SH-SY5Y (cell line): ENCODE measurements around the gene CAMK1G.

ENCODE experiments used
- GATA2 ChIP-seq: IDR thresholded peaks from 2 replicates; pipeline ENCODE4 v1.6.1; 2011; ENCODE audit warnings: mild to moderate bottlenecking, low read depth, low read length
- GATA3 ChIP-seq: IDR thresholded peaks from 2 replicates; pipeline ENCODE4 v1.6.1; 2011; ENCODE audit warnings: low read depth, mild to moderate bottlenecking, low read length, moderate library complexity

- TF ChIP-seq GATA3 (no peak), GATA2 (no peak)
Observed at GRCh38 chr1:209616366-209617046, 33.0 kb downstream of the CAMK1G start.
